ENCODE measurements around the gene ADGRL3.

ADGRL3 gene

DNA sequence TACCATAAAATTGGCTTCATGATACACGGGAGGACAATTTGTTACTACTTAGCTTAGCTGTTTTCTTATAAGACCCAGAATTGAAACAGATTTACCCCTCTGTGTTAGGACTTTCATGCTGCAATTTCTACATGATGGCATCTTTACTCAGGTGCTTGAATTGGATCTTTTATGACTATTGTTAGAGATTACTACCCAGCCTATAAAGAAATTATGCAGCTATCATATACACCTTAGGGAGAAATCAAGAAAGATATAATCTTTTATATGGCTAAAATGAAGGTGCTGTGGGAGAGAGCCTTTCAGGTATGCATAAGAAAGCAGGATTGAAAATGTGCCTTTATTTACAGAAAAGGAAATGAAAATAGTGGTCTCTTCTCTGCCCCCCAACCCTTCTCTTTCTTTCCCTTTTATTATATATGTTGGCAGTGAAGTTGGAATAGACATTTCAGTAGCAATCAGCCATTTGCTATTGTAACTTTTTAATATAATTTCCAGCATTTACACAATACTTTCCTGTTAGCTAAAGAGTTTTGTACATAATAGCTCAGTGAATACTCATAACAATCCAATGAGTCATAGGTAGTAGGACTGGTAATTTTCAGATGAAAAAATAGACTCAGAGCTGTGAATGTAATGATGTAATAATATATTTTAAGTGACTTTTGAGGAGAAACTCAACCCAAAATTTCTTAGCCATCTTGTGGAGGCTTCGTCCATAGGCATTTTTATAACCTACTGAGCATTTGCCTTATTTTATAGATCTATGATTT, 311.8 kb downstream of the ADGRL3 start:
- no peak for DNase-seq

DNA sequence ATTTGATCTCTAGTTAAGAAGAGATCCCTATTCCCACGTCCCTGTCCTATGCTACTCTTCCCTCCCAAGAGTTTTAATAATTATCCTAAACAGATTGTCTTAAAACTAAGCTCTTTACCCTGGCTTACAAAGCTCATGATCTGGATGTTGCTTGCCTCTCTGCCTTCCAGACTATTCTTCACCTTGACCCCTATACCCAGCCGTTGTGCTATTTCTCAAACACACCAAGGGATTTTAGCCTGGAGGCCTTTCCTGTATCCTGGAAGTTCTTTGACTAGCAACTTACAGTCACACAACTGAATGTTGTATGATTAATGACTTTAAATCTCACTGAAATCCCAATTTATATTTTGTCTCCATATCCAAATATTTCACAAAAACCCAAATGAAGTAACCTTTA, 314.9 kb downstream of the ADGRL3 start:
- TF ChIP-seq POLR2A (IDR thresholded peaks at IDR 0.05; ENCODE audit: low read length) (no peak), GATA1 (IDR thresholded peaks at IDR 0.05; ENCODE audit: low read depth, low read length) (no peak)
- DNase-seq, result no peak

More for the DNA sequence above, 311.8 kb downstream of the ADGRL3 start:
- TF ChIP-seq GATA1 (IDR thresholded peaks at IDR 0.05; ENCODE audit: low read depth, low read length), result no peak
- no peak for TF ChIP-seq POLR2A (IDR thresholded peaks at IDR 0.05; ENCODE audit: low read length)

DNA sequence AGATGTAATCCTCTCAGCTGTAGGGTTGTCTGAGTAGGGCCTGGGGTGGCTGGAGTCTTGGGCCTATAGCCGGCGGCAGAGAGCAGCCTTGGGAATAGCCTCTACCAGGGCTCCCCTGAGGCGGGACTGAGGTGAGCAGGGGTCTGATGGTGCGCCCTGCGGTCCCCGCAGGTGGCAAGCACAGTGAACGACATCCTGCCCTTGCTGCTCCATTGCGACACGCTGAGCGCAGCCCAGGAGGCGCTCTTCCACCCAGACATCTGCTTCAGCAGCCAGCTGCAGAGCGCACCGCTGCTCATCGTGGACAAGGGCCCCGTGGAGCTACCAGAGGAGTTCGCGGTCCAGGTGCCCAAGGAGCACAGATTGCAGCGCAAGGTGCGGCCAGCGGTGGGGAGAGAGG, 317.0 kb downstream of the ADGRL3 start:
- DNase-seq, result peak; percentile 6 to 7
- TF ChIP-seq GATA1 (IDR thresholded peaks at IDR 0.05; ENCODE audit: low read depth, low read length) (no peak), POLR2A (IDR thresholded peaks at IDR 0.05; ENCODE audit: low read length) (no peak)

DNA sequence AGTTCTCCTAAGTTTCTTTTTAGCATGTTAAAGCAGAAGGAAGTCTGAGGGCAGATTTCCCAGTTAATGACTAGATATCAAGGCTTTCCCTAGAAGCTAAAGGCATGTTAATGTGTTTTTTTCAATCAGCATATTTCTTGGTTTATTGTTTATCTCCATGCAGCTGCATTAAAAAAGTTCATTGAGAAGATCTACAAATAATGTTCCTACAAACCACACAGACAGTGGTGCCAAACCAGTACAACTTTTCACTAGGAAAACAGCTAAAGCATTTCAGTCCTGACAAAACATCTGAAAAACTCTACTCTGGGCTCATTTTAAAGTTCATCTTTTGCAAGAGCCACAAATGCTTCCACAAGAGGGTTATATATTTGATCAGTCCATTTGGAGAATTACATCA, 320.0 kb downstream of the ADGRL3 start:
- no peak for DNase-seq
- TF ChIP-seq GATA1 (IDR thresholded peaks at IDR 0.05; ENCODE audit: low read depth, low read length) (no peak), POLR2A (IDR thresholded peaks at IDR 0.05; ENCODE audit: low read length) (no peak)

DNA sequence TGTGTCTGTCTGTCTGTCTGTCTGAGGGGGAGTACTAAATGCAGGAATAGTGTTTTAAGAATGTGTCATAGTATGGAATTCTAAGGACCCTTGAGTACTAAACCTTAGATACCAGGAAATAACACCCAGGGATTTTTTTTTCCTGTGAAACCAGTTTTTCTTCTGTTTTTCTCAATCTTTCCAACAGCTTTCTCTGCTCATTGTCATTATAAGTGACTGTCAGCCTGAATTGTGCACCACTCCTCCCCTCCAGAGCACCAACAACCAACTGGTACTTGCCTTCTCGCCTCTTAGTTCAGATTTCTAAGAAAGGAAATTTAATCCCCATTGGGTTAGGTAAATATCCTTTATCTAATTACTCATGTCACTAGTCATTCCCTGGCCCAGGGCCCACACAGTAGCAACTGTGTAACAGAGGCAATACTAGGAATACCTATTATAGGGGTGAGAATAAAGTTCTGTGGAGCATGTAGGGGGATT, 320.6 kb downstream of the ADGRL3 start:
- TF ChIP-seq POLR2A (IDR thresholded peaks at IDR 0.05; ENCODE audit: low read length), result no peak
- TF ChIP-seq GATA1 (IDR thresholded peaks at IDR 0.05; ENCODE audit: low read depth, low read length), result no peak
- no peak for DNase-seq

DNA sequence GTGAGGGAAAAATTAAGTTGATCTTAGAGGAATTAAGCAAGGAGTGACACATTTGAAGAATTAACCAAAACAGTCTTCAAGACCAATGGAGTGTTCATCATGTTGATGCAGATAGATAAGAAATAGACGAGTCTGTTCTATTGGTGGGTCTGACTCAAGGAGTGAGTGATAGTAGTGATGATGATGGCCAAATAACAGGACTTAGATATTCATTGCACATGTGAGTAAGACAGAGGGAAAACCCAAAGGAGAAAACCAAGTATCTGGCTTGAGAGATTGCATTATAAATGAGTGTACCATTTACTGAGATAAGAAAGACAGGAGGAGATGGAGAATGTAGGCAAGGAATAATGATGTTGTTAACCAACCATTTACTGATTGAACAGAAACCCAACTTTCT, 321.3 kb downstream of the ADGRL3 start:
- DNase-seq, result no peak
- TF ChIP-seq GATA1 (IDR thresholded peaks at IDR 0.05; ENCODE audit: low read depth, low read length), result no peak
- no peak for TF ChIP-seq POLR2A (IDR thresholded peaks at IDR 0.05; ENCODE audit: low read length)

DNA sequence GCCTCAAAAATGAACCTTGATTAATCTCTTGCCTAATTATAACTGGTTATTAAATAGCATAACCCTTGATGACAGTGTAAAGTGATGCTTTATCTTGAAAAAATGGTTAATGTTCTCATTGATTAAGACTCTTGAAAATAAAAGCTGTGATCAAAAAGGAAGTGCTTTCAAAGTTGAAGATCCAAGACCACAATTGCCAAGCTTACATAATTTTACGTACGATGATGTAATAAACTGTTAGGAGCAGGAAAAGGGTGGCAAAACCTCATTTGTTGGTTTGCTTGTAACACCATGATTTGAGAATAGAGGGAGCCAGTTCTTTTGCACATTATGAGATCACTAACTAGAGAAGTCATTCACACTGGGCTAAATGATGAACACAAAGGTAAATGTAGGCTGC, 322.2 kb downstream of the ADGRL3 start:
- TF ChIP-seq POLR2A (IDR thresholded peaks at IDR 0.05; ENCODE audit: low read length), result no peak
- TF ChIP-seq GATA1 (IDR thresholded peaks at IDR 0.05; ENCODE audit: low read depth, low read length), result no peak
- DNase-seq, result no peak

DNA sequence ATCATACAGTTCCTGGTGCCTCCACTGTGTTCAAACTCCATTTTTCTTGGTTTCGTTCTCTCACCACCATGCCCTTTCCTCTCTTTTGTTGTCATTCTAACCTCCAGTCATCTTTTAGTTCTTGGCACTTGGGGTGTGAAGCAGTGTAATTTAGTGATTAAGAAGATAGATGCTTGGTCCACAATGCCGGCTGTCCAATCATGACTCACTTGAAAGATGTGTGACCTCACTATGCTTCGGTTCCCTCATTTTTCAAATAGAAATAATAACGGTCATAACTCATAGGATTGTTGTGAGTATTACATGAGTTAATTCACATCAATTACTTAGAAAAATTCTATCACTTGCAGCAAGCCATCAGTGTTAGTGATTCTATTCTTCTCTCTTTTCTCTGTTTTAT, 327.8 kb downstream of the ADGRL3 start:
- no peak for DNase-seq
- TF ChIP-seq GATA1 (IDR thresholded peaks at IDR 0.05; ENCODE audit: low read depth, low read length) (no peak), POLR2A (IDR thresholded peaks at IDR 0.05; ENCODE audit: low read length) (no peak)

DNA sequence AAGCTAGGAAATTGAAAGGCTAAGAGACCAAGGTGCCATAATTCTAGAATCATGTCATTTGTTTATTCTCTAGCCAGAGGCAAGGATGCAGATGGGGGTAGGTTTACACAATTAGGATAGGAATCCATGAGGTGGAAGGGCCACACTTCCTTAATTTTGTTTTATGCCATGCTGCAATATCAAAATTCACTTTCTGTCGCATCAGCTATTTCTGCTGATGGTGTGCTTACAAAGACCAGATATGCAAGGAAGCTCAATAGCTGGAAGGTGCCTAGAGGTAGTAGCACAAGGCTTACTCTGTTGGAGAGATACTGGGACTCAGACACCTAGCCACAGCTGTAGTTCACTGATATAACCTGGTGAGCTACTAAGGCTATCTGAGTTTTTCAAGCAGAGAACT, 328.5 kb downstream of the ADGRL3 start:
- DNase-seq, result no peak
- no peak for TF ChIP-seq POLR2A (IDR thresholded peaks at IDR 0.05; ENCODE audit: low read length)
- no peak for TF ChIP-seq GATA1 (IDR thresholded peaks at IDR 0.05; ENCODE audit: low read depth, low read length)

DNA sequence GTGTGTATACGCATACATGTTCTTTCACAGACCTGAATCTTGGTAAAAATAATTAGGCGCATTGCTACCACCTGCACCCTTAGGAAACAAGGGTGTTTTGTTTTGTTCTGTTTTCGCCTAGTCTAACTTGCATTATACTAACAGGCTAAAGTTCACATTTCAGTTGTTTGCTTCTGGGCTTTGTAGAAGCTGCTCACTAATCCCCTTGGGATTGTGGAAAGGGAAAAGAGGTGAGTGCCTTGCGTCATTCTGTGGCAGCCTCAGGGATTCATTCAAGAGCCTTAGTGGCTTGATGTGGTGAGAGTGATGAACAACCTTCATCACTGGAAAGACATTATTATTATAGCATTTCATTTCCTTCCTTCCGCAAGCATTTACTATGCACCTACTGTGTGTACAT, 331.1 kb downstream of the ADGRL3 start:
- TF ChIP-seq GATA1 (IDR thresholded peaks at IDR 0.05; ENCODE audit: low read depth, low read length), result no peak
- no peak for TF ChIP-seq POLR2A (IDR thresholded peaks at IDR 0.05; ENCODE audit: low read length)
- DNase-seq, result no peak

DNA sequence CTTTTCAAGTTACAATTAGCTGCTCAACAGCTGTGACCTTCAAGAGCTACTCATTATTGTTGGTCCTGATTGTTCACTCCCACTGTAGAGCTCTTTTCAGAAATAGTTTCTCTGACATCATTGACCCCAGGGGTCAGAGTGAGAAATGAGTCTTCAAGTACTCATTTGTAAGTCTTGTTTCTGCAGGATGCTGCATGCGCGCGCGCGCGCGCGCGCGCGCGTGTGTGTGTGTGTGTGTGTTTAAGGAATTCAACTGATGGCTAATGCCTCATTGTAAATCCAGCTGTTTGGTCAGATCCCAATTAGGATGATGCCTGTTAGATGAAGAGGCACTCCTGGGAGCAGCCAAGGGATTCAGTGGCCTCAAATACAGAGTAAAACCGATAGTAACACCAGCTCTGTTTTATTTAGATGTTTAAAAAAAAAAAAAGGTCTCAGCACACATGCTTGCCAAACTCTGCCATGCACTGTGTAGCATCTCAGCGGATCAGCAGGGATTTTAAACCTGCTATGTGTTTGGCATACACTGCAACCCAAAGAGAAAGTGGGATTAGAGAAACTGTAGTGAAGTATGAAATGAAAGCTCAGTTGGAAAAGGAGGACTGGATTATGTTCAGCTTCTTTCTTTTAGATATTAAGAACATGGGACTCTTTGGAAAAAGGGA, 332.3 kb downstream of the ADGRL3 start:
- TF ChIP-seq GATA1 (IDR thresholded peaks at IDR 0.05; ENCODE audit: low read depth, low read length) (no peak), POLR2A (IDR thresholded peaks at IDR 0.05; ENCODE audit: low read length) (no peak)
- DNase-seq, result no peak

DNA sequence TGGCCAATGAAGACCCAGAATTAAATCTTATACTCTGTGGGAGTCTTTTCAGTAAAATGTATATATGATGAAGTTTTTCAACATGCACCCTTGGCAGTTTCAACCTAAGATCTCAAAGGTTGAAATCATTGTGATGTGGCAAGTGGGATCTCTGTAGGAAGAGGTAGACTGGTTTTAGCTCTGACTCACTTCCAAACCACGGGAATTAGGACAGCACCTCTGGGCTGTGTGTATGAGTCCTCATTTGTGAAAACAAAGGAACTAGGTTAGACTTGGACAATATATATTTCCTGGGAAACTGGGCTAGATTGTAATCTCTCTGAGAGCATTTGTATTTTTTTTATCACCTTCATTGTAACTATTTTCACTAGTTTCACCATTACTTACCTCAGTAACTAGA, 333.0 kb downstream of the ADGRL3 start:
- TF ChIP-seq GATA1 (IDR thresholded peaks at IDR 0.05; ENCODE audit: low read depth, low read length) (no peak), POLR2A (IDR thresholded peaks at IDR 0.05; ENCODE audit: low read length) (no peak)
- no peak for DNase-seq

DNA sequence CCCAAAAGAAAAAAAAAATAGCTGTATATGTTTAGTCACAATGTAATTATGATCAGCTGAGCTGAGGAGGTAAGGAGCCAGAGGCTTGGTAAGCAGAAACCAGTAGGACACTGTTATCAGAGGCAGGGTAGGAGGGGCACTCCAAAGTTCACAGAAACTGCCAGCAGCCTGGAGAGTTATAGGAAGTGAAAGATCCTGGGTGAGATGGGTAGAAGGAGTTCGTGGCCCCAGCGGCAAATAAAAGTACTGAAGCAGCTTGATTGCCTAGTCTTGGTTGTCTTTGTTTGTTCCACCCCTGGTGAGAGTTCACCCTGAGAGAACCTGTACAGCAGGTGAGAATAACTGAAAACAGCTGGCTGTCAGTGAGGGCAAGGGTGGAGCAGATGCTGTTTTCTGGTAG, 340.8 kb downstream of the ADGRL3 start:
- peak in 1 of 2 experiments; percentile 1 for DNase-seq
- TF ChIP-seq POLR2A (IDR thresholded peaks at IDR 0.05; ENCODE audit: low read length) (no peak), GATA1 (IDR thresholded peaks at IDR 0.05; ENCODE audit: low read depth, low read length) (no peak)

DNA sequence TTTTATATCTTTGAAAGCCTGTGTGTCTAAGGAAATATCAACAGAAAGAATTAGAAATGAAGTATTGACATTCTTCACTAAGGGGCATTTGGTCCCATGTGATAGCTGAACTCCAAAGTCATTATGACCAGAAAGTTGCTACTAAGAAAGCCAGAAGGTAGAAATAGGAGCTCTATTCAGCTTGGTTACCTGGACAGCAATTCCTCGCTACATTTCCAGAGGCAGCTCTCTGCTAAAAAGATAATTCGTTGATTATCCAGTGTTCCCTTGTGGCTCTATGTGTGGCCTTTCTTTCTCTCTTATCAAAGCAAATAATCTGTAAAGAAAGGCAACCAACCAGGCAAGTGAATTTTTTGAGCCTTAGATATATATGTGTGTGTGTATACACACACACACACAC, 341.3 kb downstream of the ADGRL3 start:
- TF ChIP-seq GATA1 (IDR thresholded peaks at IDR 0.05; ENCODE audit: low read depth, low read length) (no peak), POLR2A (IDR thresholded peaks at IDR 0.05; ENCODE audit: low read length) (no peak)
- no peak for DNase-seq

DNA sequence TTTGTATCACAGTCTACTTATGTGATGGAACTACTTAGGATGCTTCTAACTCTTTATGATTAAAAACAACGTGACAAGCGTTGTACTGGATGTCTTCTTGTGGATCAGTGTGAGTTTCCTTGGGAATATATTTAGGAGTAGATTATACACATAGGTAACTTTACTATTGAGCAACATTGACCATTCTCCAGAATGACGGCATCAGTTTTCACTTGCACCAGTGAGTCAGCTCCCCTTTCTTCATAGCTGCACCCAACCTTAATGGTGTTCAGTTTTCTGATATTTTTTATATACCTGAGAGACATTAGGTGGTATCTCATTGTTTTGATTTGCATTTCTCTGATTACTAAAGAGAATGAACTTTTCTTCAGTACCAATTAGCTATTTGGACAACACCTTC, 343.9 kb downstream of the ADGRL3 start:
- DNase-seq, result no peak
- TF ChIP-seq POLR2A (IDR thresholded peaks at IDR 0.05; ENCODE audit: low read length) (no peak), GATA1 (IDR thresholded peaks at IDR 0.05; ENCODE audit: low read depth, low read length) (no peak)

Measured in erythroblast (primary cell).